NCI-H2227 (cell line): ENCODE data around the gene SLC29A4.
"Not testable (repeated sequence)": the region's sequence is repeated elsewhere in the genome, so short reads cannot be mapped to it uniquely, and the experiment has no call there.

Source experiments
- DNase-seq: peaks from one replicate; lab custom pipeline; 2025; ENCODE audit not compliant: unreplicated experiment; lab: John Stamatoyannopoulos, UW

Gene SLC29A4, protein sequence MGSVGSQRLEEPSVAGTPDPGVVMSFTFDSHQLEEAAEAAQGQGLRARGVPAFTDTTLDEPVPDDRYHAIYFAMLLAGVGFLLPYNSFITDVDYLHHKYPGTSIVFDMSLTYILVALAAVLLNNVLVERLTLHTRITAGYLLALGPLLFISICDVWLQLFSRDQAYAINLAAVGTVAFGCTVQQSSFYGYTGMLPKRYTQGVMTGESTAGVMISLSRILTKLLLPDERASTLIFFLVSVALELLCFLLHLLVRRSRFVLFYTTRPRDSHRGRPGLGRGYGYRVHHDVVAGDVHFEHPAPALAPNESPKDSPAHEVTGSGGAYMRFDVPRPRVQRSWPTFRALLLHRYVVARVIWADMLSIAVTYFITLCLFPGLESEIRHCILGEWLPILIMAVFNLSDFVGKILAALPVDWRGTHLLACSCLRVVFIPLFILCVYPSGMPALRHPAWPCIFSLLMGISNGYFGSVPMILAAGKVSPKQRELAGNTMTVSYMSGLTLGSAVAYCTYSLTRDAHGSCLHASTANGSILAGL

DNA sequence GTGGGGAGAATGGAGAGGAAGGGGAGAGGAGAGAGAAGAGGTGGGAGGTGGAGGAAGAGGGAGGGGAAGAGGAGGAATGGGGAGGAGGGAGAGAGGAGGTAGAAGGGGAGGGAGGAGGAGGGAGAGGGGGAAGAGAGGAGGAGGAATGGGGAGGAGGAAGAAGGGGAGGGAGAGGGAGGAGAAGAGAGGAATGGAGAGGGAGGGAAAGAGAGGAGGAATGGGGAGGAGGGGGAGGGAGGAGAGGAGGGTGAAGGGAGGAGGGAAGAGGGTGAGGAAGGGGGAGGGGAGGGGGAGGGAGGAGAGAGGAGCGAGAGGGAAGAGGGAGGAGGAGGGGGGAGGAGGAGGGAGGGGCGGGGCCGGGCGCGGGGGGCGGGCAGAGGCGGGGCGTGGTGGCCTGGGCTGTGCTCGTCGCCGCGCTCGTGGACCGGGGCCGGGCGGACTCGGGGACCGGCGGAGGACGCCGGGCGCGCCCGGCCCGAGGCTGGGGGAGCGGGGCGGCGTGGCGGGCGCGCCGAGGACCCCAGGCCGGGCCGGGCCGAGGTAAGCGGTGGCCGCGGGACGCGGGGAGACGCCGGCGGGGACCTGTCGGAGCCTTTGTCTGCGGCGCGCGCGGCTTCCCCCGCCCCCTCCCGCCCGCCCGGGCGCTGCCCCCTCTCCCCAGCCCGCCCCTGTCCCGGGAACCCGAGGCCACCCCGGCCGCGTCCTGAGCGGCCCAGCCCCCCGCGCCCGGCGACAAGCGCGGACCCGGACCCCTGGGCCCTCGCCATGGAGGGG is at the start of gene SLC29A4:
Gene SLC29A4 (plus strand): TSS at position 401 of the 774 bp plus-strand sequence. CDS start 4,874 bp downstream, outside the sequence.
- DNase-seq, result peak; percentile 39

DNA sequence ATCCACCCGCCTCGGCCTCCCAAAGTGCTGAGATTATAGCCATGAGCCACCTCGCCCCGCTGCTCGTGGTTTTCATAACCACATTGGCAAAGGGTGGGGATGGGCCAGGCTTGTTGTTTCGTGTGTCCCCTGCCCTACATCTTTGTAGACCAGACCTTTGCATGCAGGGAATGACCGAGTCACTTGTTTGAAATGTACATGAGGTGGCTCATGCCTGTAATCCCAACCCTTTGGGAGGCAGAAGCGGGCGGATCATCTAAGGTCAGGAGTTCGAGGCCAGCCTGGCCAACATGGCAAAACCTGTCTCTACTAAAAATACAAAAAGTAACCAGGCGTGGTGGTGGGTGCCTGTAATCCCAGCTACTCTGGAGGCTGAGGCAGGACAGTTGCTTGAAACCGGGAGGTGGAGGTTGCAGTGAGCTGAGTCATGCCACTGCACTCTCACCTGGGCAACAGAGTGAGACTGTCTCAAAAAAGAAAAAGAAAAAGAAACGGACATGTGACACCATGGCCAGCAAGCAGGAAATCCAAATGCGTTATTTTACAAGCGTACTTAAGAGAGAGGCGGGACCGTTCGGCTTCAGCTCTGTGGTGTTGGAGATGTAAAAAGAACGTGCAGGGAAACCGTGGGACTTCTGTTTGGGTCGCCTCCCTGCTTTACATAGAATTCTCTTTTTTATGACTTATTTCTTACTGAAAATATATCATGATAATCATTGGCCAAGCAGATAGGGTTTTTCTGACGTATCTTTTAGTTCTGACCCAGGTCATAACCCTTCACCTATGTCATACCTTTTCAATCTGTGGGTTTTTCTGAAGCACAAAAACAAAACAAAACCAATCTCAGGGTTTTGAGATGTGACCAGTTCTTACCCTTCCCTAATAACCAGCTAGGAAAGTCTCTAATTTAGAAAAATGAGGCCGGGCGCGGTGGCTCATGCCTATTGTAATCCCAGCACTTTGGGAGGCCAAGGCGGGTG is 47.6 kb upstream of the SLC29A4 start:
- no peak for DNase-seq

DNA sequence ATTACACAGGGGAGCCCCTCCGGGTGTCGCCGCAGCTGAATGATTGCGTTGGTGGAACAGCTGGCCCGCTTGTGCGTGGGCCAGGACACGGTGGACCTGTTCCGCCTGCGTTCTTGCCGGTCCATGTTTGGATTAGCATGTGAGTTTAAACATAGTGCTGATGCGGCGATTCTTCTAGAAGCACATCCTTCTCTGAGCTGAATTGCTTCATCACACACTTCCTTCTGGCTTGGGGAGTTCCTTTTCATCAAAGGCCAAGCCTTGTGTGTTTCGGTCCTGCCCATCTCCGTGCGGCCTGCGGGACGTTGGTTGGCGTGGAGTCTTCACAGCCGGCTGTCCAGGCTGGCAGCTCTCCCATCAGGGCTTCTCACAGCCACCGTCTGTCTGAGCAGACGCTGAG is 45.5 kb upstream of the SLC29A4 start:
- no peak for DNase-seq

DNA sequence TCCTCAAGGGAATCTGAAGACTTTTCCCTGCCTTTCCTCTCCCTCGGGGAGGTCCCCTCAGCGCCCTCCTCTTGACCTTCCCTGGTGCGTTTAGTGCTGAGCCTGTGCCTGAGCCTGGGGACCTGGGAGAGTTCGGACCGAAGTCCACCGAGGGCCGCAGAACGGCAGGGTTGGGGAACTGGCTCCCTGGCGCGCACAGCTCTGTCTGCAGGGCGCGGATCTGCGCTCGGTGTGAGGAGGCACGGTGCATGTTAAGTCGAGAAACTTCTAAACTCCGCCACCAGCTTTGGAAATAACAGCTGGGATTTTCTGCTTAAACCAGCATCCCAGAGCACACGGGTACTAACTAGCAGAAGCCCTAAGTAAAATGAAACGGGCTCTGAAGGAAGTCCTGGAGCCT is 44.2 kb upstream of the SLC29A4 start:
- DNase-seq, result no peak

DNA sequence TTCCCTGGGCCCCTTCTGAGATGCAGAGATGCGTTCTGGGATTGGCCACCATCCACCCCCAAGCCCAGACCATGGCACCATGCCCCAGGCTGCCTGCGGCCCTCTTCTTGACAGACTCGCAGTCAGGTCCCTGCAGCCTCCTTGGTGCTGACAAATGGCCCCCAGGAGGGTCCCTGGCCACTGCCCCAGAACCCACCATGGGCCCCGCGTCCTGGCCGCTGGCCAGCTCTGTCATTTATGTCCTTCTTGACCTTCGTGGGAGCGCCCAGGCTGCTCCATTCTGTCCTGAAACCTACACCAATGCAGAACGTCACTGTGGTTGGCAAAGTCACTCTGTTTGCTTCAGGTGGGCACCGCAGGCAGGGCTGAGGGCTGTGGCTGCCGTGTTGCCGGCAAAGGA is 39.5 kb upstream of the SLC29A4 start:
- DNase-seq, result no peak

DNA sequence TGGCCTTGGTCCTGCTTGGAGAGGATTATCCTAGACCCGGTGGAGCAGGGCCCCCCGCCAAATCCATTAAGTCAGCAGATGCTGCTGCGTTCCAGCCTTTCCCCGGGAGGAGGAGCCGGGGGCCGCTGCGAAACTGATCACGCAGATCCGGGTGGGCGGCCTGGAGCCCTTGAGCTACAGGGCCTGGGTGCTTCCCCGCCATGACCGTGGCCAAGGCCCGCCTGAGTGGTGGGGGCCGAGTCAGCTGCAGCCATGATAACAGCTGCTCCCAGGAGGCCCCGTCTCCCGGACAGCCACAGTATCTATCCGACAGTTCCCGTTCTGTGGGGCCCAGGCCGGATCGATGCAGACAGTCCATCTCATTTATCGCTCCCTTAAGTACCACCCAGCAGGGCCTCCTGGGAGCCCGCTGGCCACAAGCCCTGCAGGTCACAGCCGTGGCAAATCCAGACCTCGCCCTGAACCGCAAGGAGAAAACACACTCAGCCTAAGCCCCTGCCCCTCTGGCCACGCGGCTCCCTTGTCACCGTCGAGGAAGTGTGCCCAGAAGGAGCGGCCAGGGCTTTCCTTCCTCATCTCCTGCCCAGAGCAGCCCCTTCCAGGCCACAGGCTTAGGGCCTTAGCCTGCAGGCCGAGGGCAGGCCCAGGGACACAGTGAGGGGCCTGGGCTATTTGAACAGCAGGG is 34.4 kb upstream of the SLC29A4 start:
- DNase-seq, result no peak

DNA sequence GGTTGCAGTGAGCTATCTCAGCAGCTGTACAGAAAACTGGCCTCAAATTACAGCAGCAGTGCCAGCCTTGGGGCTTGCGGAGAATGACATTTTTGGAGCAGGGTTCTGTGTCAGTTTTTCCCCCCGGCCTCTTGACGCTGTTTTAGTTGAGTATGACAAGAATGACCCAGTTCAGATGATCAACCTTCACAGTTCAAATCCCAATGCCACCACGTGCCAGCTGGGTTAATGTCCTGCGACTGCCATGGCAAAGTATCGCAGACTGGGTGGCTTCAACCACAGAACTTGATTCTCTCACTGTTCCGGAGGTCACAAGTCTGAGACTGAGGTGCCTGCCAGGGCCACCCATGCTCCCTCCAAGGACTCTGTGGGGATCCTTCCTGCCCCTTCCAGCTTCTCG is 32.0 kb upstream of the SLC29A4 start:
- DNase-seq, result not testable (repeated sequence)

DNA sequence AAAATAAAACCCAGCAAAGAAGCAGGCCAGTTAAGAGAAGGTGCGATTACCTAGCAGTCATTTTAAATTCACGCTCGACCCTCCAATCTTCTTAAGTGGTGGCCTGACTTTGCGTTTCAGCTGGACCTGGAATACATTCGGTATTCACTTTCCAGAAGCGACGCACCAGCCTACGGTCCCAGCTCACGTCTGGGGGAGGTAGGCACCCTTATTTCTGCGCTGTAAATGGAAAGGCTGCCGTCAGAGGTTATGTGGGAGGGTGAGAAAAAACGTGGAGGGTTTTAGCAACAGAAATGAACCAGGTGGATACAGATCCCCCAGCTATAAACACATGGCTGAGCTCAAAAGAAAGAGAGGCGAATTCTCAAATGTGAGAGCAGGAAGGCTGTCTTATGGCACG is 29.2 kb upstream of the SLC29A4 start:
- not testable (repeated sequence) for DNase-seq

DNA sequence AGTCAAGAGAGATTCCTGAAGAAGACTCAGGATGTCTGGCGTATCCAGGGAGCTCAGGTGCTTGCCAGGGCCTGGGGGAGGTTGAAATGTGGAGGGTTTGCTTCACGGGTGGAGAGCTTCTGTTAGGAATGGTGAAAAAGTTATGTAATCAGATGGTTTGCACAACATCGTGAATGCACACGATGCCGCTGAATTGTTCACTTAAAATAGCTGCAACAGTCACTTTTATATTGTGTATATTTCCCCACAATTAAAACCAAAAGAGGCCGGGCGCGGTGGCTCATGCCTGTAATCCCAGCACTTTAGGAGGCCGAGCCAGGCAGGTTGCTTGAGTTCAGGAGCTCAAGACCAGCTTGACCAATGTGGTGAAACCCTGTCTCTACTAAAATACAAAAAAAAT is 28.4 kb upstream of the SLC29A4 start:
- DNase-seq, result not testable (repeated sequence)

DNA sequence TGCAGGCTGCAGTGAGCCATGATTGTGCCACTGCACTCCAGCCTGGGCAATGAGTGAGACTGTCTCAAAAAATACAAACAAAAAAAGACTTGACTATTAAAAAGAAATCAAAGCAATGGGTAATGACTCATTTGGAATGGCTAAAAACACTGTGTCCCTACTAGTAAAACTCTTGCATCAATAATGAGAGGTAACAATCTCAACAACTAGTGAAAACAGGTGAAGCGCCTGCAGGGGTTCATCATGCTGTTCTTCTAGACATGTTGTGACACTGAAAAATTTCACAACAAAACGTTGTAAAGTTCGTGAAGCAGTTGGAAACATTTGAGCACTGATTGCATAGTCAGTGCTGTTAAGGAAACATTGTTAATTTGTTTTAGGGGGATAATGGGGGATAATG is 26.9 kb upstream of the SLC29A4 start:
- DNase-seq, result no peak

DNA sequence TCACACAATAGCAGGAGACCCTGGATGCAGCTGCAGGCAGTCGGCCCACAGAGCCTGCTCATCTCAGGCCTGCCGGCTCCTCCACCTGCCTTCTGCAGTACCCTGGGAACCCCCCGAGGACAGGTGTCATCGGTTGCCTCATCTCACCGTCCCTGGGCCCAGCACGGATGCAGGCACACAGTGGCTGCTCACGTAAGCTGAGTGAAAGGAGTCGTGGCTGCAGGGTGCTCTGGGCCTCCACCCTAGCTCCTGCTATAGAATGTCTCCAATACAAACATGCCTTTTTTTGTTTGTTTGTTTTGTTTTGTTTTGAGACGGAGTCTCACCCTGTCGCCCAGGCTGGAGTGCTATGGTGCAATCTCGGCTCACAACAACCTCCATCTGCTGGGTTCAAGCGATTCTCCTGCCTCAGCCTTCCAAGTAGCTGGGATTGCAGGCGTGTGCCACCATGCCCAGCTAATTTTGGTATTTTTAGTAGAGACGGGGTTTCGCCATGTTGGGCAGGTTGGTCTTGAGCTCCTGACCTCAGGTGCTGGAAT is 22.1 kb upstream of the SLC29A4 start:
- not testable (repeated sequence) for DNase-seq

DNA sequence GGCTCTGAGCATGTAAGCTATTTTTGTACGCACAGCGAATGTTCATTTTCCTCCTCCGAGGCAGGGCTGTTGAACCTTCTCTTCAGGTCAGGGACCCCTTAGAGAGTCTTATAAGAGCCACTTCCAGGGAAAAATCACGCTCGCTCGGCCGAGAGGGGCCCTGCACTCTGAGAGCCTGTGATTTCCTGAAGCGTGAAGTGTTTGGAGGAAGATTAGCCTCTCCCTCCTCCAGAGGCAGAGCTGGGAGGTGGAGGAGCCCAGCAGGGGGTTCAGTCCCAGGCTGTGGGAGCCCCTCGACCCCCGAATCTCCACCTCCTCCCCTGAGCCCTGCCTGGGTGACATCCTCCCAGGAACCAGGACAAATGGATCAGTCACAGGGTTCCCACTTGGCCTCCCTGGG is 19.7 kb upstream of the SLC29A4 start:
- peak; percentile 37 for DNase-seq

DNA sequence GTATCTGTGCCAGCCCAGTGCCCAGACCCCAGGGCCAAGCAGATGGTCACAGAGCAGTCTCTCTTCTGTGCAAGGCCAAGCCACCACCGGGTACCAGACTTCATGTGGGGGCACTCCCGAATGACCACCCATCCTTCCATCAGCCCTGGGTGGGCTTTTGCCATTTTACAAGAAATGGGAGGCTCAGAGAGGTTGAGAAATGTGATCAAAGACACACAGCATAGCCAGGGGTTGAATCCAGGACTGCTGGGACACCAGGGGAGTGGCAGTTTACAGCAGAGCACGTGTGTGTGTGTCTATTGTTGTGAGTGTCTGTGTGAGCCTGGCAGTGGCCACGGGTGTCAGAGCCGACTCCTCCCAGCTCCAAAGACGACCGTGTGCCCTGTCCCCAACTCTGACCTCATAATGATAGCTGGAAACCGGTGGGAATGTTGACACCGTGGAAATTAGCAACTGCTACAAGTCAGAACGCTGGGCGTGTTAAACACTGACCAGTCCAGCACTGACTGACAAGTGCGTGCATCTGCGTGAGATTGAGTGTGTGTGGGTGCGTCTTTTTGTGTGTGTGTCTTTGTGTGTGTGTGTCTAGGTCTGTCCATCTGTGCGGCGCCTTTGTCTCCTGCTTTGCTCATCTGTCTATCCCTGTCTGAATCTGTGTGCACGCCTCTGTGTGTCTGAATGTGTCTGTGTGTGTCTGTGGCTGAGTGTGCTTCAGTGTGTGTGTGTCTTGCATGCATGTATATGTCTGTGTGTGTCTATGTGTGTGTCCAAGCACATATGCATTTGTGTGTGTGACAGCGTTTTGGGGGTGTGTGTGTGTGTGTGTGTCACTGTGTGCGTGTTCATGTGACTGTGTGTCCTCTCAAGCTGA is 17.2 kb upstream of the SLC29A4 start:
- no peak for DNase-seq

DNA sequence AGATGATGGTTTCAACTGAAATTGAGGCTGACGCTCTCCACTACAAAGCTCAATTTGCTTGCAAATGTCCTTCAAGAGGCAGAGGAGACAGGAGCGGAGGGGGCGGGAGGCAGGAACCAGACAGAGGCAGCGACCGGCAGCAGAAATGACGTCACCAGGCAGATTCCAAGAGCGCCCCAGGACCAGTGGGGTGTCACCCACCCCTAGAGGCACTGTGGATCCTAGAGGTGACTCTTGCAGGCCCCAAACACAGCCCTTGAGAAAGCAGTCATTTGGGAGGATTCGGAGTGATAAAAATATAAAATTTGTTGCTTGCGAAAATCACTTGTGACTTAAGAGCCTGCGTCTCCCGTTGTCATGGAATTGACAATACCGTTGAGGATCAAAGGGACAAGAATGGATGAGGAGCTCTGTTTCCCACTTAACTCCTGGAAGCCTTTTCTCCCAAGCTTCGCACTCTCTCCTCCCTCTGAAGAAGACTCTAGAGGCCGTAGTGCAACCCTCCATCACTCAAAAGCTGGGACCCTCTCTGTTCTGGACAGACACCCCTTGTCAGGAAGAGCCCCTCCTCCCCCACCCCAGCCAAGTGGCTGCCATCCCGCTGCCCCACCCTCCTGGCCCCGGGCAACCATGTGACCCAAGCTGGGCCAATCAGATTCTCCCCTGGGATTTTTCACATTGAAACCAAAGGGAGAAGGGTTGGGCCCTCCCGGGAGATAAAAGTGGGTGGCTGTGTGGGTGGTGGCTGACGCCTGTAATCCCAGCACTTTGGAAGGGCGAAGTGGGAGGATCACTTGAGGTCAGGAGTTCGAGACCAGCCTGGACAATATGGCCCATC is 16.3 kb upstream of the SLC29A4 start:
- peak; percentile 69 for DNase-seq

DNA sequence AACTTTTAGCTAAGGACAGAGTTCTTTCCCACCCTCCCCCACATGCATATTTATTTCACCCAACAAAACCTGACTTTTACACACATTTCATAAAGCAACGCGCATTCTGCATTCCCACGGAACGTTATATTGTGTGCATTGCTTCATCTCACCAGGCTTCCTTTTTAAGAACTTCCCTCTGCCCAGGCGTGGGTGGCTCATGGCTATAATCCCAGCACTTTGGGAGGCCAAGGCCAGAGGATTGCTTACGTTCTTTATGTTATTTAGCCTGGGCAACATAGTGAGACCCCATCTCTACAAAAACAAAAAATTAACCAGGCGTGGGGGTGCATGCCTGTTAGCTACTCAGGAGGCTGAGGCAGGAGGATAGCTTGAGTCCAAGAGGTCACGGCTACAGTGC is 14.9 kb upstream of the SLC29A4 start:
- DNase-seq, result not testable (repeated sequence)

DNA sequence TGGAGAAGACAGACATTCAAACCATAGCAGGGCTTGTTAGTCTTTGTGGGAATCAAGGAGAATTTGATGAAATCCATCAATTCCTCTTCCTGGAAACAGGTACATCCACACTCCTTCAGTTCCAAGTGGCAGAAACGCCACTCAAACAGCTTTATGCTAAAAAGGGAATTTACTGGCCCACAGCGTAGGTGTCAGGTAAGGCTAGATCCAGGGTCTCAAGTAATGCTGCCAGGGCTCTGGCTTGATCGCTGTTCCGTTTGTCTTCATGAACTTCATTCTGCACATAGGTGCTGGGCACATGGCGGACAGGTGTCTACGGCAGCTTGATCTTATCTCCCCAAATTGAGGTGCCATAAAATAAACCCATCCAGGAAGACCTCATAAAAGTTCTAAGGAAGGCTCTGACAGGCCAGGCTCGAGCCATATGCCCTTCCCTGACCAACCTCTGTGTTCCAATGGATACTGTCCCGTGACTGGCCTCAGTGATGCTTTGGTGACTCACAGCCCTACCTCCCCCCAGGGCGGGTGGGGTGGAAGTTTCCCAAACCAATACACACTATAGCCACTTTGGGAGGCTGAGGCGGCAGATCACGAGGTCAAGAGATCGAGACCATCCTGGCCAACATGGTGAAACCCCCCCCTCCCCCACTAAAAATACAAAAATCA is 12.6 kb upstream of the SLC29A4 start:
- not testable (repeated sequence) for DNase-seq

DNA sequence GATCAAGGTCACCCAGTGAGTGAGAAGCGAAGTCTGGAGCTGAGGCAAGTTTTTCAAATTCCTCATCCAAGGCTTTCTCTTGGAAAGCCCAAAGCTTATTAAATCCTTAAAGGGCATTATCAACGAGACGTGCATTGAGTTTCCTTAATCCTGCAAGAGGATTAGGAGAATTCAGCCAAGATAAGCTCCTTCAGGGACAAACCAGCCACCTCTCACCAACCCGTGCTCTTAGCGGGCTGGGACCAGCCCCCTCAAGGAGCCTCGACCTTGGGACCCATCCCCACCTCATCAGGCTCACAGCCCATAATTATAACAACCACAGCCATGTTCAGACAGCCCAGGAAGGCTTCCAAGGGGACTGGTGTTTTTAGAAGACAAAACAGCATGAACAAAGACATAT is 12.0 kb upstream of the SLC29A4 start:
- no peak for DNase-seq
